NCI-H1930 (cell line): Measurements from ENCODE around the gene PNMA1.

ENCODE experiments used
- DNase-seq, 2 experiments: peaks; one replicate each; lab custom pipeline; 2025; lab: John Stamatoyannopoulos, UW

PNMA1 gene

DNA sequence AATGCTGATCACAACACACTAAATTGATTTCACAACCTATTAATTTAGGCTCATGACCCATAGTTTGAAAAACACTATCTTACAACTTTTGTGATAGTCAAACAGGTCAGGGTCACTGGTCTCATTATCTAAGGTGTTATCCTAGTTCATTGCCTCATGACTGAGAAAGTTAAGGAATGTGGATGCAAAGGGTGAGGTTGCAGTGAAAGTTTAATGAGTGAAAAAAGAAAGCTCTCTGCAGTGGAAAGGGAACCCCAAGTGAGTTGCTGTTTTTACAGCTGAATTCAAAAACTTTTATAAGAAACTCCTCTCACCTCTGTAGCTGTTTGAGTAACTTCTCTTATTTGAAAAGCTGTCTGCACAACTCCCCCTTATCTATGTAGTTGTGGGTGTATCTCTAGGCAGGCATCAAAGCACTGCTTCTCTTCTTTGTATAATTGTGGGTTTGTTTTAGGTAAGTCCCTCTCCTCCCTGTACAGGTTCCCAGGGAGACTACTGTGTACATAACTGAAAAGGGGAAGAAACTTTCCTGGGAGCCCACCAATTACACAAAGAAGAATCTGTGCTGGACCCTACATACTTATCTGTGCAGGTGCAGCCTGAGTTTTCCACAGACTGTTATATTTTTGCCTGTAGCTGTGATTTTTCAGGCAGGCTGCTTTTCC, 50.5 kb downstream of the PNMA1 start:
- DNase-seq, result no peak

DNA sequence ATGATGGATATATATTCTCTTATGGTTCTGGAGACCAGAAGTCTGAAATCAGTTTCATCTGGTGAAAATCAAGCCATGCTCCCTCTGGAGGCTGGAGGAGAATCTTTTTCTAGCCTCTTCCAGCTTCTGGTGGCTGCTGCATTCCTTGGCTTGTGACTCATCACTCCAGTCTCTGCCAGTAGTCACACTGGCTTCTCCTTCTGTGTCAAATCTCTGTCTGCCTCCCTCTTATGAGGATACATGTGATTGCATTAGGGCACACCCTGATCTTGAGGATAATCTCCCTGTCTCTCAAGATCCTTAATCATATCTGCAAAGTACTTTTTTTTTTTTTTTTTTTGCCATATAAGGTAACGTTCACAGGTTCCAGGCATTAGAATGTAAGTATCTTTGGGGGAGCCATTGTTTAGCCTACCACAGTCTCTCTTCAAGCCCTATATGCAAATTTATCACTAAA, 51.7 kb downstream of the PNMA1 start:
- DNase-seq, result no peak

DNA sequence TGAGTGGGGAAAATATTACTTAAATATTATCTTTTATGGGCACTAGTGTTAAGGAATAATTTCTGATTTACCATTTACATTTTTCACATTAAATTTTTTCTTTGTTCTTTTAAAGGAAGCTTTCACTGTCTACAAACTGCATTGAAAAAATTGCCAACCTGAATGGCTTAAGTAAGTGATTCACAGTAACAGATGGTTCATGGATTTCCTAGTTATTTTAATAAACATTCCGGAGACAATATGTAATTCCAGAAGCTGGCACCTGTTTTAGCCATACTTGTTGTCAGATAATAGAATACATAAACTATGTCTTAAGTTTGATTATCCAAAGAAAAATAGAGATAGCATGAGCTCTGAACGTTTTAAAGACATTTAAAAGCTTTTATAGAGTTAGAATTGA, 52.3 kb downstream of the PNMA1 start:
- DNase-seq, result no peak
